Middle frontal gyrus (tissue), 1 donor: ENCODE data around the gene GLRA2.

Source experiments
- DNase-seq: peaks from one replicate; pipeline ENCODE4 v3.0.0-alpha.2; 2015; ENCODE audit warnings: low spot score; ENCODE audit errors: extremely low spot score

GLRA2 gene

DNA sequence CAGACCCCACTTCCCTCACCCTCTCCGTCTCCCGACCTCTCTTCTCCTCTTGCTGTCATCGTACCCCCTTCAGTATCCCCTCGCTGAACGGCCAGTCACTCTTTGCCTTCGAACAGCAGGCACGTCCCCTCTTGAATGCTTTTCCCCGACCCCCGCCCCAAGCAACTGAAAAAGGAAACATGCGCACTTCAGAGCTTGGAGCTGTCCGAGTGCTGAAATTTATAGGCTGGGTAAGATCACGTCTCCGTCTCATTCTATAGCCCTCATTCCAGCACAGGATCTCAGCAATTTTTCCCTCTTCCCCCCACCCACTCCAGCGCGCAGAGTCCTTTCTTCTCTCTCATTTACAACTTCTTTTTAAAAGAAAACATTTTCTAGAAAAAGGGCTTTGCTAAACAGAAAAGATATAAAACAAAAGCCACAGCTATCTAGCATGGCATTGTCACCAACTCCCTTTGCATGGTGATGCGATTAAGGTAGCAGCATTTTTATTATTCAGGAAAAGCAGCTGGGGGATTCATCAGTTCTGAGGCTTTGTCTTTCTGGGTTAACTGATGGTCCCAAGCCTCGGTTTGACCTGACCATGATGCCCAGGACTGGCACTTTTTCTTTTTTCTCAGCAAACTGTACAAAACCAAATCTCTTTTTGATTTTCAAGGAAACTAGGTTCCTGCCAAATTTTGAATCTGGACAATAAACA is at the start of gene GLRA2:
Gene GLRA2 (plus strand): TSS at position 247 of the 700 bp plus-strand sequence. CDS start 522 bp downstream, outside the sequence.
- no peak for DNase-seq

DNA sequence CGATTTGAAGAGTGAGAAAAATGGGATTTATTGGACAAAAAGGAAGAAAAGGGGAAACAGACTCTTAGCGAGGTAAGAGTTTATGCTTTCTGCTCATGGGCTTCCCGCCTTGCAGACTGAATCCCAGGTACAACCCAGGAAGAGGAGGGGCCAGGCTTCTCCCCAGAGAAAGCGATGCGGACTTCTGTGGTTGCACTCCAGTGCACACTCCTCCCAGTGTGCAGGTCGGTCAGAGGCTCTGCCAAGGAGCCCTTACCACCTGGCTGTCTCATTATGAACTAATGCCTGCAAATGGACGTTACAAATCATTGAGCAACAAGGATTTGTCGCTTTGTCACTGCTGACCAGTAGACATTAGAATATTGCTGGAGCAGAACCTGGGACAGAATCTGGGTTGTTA is 39.9 kb upstream of the GLRA2 start:
- no peak for DNase-seq

DNA sequence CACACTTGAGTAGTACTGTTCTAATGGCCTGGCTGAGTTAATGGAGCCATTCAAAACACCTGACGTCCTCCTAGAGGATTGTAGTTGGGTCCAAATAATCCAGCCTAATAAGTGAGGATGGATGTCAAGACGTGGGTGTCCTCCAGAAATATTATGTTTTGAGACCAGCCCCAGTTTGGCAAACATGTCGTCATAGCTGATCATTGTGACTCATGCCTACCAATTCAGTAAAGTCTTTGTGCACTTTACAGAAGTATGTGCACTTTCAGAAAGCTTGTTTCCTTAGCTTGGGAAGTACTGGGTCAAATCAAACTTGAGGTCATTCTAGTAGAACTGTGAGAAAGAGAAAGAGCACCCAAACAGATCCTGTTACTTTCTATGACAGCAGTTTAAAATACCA is 37.6 kb upstream of the GLRA2 start:
- no peak for DNase-seq

DNA sequence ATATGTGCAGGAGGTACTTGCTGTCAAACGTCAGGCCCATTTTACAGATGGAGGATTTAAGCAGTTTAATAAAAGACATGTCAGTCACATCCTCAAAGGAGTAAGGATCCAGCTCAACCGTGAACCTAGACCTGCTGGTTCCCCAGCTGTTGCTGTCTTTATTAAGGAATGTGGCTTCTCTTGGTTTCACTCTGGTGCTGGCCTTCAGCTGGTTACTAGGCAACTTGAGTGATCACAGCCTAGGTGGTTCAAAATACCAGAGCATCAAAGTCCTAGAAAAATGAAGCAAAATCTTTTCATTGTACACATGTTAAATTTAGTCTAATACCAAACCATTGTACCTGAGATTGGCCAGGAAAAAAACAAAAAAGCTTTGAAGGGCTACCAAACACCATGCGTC is 32.7 kb upstream of the GLRA2 start:
- DNase-seq, result no peak

DNA sequence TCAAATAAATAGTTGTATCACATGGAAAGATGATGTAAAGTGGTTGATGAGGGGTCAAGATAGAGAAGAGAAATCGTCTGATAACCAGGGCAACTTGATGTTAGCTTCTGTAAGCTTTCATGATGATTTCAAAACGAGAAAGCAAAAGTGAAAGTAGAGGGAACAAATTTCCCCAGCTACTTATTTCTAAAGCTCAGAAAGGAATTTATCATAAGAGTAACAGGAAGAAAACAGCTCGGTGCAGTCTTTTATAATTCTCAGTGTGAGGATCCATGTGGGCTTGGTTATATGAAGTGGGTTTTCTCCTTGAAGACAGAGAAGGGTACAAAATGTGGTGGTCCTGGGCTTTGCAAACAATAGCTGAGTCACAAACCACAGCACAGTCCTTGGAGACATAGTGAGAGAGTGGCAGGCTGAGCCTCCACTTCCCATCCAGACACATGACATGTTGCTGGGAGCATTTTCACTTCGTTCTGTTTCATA is 32.1 kb upstream of the GLRA2 start:
- DNase-seq, result no peak

DNA sequence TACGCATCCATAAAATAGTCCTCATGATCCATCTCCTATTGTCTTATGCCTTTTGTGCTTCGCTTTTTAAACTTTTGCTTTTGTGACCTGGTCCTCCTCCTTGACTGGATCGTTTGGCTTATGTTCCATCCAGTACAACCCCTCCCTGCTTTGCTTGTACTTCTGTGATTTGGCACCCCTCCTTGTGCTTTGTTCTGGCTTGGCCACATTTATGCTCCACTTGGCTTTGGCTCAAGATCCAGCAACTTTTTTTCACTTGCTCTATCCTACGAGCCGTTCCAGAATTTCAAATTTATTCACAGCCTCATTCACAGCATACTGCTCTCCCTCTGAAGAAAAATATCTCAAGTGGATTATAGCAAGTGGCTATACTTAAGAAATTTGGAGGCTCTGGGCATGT is 28.0 kb upstream of the GLRA2 start:
- DNase-seq, result no peak

DNA sequence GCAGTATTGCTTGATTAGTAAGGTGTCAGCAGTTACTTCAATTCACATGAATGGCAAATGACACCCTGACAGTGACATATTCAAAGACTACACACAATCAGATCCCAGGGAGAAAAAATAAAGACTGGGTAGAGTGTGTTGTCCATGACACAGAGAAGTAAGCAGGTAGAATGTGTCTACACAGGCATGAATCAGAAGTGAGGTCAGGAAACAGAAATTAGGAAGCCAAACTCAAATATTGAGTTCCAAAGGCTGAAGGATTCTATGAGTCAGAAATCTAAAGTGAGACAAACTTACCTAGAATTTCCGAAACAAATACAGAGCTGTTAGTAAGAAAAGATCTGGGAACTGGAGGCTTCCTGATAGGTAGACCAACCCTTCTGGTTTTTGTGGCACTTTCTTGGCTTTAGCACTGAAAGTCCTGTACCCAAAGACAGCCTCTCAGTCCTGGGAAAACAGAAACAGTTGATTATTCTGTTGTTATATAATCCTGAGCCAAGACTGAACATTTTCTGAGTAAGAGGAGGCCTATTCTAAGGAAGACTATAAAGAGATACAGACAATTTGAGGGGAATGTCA is 24.3 kb upstream of the GLRA2 start:
- no peak for DNase-seq

DNA sequence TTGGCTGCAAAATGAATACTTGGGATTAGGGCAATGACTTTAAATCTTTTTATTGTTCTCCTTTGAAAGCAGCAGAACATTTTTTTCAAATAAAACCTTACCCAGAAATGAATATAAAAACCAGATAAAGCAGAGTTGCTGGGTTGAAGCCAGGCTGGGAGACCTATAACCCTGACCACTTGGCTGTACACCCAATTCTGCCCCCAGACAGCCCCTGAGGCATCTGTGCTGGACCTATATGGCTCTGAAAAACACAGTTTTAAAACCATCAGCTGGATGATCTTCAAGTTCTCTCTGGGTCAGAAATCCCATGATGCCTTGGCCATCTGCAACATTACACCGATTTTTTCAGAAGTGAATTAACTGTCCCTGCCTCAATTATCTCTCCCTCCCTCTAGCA is 23.7 kb upstream of the GLRA2 start:
- no peak for DNase-seq

DNA sequence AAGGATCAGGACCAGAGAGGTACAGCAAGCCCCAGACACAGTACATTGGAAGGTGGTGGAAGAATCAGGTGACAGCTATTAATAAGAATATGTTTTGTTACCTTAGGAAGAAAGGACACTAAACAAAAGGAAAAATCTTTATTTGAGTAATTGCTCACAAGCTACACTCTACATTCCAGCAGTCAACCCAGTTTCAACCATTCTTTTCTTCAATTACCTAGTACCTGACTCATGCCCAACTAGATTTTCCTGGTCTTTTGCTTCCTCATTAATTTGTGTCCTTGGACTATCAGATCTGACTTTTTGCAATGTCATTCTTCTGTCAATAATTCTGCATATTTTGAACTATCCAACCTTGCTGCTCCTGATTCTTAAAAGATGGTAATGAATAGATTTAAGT is 22.5 kb upstream of the GLRA2 start:
- DNase-seq, result no peak

DNA sequence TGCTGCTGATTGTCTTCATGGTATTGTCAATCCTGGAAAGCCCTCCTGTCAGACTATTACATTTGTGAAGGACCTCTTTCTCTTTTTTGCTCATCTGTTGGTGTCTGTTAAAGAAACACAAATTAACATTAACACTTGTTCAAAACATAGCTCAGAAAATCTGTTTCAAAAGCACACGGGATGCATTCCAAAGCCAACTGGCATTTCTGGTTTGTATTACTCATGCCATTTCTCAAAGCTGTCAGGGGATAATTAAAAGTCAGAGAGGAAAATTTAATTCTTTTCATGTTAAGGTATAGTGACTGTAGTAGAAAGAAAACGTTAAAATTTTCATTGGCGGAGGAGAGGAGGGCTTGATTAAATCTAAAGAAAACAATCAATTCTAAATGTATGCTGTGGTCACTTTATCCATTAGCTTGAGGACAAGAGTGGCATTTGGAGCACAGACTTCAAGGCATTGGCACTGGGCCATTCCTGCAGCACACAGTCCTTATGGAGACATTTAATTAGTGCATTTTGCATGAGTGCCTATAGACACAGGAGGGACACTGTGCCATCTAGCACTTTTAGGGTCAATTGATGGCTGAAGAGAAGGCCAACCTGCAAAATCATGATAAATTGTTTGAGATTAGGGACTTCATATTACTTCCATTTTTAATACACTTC is 21.2 kb upstream of the GLRA2 start:
- DNase-seq, result no peak

DNA sequence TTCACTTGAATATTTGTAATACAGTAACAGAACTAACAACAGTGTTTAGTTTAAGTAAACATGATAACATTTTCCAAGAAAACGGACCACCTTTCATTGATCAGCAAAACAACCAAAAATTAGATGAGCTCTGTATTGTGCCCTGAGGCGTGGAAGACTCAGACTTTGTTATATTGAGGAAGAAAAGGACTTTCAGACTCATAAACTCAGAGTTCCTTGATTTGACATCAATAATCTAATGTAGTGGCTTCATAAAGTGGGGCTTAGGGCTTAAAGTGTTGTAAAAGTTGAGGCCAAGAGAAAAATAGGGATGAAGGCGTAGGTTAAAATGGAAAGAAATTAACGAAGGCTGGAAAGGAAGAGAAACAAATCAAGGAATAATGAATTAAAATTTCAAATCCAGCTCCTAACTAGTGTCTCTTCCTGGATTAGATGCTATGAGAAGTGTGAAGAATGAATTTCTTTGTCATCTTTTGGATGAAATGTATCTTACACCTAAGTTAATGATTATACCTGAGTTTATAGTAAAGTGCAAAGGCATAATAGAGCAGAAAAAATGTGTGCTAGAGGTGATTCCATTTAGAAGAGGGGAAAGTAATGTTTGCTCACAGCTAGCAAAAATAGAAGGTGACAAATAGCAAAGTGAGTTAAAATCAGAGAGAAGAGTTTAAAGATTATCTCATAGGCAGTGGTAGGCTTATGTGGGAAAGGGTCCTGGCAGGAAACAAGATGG is 19.8 kb upstream of the GLRA2 start:
- no peak for DNase-seq

DNA sequence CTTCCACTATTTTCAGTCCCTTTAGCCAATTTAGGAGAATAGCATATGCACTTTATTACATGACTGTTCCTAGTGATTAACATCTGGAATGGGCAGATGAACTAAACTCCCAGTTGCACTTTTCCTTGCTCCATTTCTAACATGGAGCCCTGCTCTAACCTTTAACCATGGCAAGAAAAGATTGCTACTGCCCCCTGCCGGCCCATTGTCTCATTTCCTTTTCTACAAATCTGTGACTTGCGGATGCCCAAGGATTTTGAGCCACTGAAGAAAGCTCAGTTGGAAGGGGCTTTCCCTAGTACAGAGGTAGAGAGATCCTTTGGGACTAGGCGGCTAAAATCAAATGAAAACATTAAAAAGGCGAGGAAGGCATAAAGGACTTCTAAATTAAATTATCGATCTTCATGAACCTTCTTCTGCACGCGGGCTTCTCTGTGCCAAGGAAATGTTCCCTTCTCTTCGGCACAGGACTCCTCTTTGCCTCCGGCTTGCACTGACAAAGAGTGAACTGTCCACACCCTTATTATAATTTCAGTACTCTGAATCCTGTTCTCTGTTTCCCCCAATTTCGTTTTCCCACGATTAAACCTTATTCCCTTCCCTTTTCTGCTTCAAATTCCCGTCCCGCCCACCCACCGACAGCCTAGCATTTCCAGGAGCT is 577 bp upstream of the GLRA2 start:
- no peak for DNase-seq

DNA sequence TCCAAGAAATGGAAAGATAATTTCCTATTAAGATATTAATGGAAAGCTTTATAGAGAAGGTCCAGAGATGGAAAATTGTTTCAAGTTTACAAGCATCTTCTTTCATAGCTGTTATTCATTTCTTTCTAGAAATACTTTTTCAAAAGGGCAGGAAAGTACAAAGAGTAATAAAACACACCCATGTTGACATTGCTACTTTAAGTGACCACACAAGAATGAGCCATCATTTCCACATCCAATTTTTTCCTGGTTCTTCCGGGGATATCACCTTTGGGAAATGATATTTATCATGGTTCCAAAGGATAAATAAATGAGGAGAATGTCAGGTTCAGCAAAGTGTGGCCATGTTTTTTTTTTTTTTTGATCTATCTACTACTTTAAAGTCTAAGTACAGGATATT is 4.5 kb downstream of the GLRA2 start:
- no peak for DNase-seq

DNA sequence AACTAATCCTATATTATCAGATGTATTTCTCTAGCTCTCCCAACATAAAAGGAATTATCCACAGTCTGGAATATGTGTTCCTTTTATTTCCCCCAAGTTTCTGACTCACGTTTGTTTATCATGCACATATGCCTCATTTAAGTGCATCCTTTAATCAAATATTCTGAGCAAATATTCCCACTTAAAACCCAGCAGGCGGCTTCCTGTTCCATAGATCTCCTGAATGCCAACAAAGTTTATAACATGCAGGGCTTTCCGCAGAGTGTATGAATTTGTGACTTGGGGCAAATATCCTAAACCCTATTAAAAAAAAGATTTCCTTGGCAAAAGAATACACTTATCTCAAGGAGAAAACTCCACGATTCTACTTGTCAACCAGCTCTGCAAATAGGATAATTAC is 16.9 kb downstream of the GLRA2 start:
- DNase-seq, result no peak

DNA sequence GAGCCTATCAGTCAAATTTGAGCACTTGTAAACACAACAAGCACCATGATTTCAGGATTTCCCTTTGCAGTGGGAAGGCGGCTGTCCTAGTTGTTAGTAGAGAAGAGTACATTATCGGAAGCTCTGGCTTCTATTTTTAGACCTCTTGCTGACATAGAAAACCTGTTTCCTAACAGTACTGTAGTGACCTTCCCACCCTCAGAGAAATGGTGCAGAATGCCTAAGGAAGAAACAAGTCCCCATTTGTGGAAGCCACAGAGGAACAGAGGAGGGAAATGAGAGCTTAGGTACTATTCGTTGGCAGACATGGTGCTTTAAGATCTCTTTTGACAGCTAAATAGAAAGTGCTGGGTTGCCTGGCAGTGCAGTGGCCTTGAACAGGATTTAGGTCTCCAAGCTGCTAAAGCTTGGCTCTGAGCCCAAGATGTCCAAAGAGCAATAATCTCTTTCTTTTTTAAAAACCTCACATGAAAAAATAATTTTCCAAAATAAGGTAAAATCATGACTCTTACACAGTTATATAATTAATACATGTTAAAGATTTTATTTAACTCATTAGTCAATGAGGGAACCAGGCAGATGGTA is 24.9 kb downstream of the GLRA2 start:
- no peak for DNase-seq

DNA sequence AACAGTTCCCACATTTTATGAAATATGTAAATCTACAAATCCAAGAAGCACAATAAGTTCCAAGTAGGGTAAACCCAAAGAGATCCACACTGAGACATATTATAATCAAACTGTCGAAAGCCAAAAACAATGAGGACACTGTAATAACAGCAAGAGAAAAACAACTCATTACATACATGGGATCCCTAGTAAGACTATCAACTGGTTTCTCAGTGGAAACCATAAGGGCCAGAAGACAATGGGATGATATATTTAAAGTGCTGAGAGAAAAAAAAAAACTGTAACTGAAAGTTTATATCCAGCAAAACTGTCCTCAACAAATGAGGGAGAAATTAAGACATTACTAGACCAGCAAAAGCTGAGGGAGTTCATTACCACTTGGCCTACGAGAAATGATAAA is 34.7 kb downstream of the GLRA2 start:
- DNase-seq, result no peak

DNA sequence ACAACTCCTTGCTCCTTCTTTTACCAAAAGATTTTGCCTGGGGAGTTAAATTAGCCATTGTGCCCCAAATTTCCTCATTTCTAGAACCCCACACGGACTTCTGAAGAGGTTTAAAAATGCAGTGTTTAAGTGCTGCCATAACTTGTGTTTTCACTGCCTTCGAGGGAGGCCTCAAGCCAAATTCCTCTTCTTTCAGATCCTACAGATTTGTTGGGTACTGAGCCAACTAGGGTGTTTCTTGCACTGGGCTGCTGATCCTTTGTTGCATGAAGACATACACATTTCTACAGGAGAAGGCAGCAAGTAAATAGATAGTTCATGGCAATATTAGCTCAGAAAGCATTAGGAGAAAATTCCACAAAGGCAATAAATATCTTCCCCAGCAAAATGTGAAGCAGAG is 43.8 kb downstream of the GLRA2 start:
- DNase-seq, result no peak

DNA sequence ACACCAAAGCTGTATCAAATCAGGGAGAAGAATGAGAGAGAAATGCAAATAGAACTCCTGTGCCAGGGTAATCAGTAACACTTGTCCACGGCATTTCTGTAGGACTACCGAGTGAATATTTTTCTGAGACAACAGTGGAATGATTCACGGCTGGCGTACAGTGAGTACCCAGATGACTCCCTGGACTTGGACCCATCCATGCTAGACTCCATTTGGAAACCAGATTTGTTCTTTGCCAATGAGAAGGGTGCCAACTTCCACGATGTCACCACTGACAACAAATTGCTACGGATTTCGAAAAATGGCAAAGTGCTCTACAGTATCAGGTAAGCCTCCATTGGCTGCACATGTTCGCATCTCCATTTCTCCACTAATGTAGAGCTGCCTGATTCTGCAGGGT is 51.7 kb downstream of the GLRA2 start:
- no peak for DNase-seq

DNA sequence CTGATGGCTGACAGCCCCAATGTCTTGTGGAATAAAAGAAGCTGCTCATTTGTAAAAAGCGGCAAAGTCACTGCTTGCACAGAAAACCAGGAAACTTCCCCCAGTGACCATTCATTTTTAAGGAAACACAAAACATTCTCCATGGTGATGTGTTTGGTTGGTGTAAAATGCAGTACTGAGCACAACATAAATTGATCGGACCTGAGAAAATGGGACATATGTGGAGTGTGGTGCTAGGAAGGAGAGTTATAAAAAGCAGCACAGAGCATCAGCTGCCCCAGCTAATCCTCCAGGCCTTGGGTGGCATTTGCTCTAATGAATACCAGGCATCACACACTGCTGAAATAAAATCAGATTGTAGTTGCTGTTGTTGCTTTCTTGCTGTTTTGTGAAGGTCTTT is 55.2 kb downstream of the GLRA2 start:
- DNase-seq, result no peak

DNA sequence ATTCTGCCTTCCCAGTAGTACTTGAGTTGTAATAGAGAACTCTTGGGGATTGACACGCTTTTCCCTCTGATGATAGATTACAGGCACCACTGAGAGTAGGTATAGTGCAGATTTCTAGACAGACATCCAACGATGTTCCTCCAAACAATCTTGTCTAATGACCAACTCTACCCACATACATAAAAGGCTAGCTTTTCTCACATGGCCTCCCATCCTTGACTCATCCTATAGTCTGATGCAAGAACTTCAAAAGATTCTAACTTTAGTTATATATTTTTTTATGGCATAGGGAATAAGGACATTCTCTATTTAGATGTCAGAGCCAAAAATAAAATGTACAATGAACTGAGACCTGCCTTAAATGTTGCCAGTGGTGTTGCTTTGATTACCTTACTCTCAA is 60.9 kb downstream of the GLRA2 start:
- DNase-seq, result no peak
